Activated naive CD8-positive, alpha-beta T cell treated with anti-CD3 and anti-CD28 coated beads for 36 hours (primary cell): ENCODE measurements around the gene CMC2. TPM values are rescaled to one million over a fixed set of nuclear protein-coding genes. Genes with fewer than 3 reads are reported as not detected.

Source experiments
- DNase-seq: peaks from one replicate; pipeline ENCODE4 v3.0.0; 2021
- H3K27ac Mint-ChIP-seq: one replicate; pipeline ENCODE4 v1.8.0; 2022; ENCODE audit warnings: mild to moderate bottlenecking, moderate library complexity, mixed read lengths
- H3K27me3 Mint-ChIP-seq: one replicate; pipeline ENCODE4 v1.8.0; 2022; ENCODE audit warnings: mild to moderate bottlenecking, mixed read lengths
- H3K36me3 Mint-ChIP-seq: one replicate; pipeline ENCODE4 v1.8.0; 2021; ENCODE audit warnings: mild to moderate bottlenecking, mixed read lengths
- H3K4me1 Mint-ChIP-seq: one replicate; pipeline ENCODE4 v1.8.0; 2021; ENCODE audit warnings: mixed read lengths
- H3K4me3 Mint-ChIP-seq: one replicate; pipeline ENCODE4 v1.8.0; 2022; ENCODE audit warnings: mild to moderate bottlenecking, moderate library complexity, mixed read lengths
- H3K9me3 Mint-ChIP-seq: one replicate; pipeline ENCODE4 v1.8.0; 2022; ENCODE audit warnings: mixed read lengths
- total RNA-seq, 2 experiments: library from RNA; stranded (reverse); gene quantifications; one replicate each; pipeline ENCODE4 v1.2.3, GENCODE V29; 2021

Gene CMC2
- total RNA-seq, 2 experiments from 2014 or later = 126 to 131 TPM

GRCh38 chr16:80938004-80938878, 68.4 kb downstream of the CMC2 start:
- H3K27me3 Mint-ChIP-seq = peaks cover 30% of the 10 kb centered on the region
- no peaks in the 10 kb centered on the region for H3K4me1 Mint-ChIP-seq
- H3K4me3 Mint-ChIP-seq = no peak overlapping the region
- no peak overlapping the region for H3K27ac Mint-ChIP-seq
- no peaks in the 10 kb centered on the region for H3K9me3 Mint-ChIP-seq
- peaks cover 2% of the 10 kb centered on the region for H3K36me3 Mint-ChIP-seq
- no peak for DNase-seq

- DNase-seq = no peak
- peaks cover 44% of the 10 kb centered on the region for H3K27me3 Mint-ChIP-seq
- H3K27ac Mint-ChIP-seq = no peak overlapping the region
- no peak overlapping the region for H3K4me3 Mint-ChIP-seq
- no peaks in the 10 kb centered on the region for H3K36me3 Mint-ChIP-seq
- peaks cover 6% of the 10 kb centered on the region for H3K4me1 Mint-ChIP-seq
- no peaks in the 10 kb centered on the region for H3K9me3 Mint-ChIP-seq
Observed at GRCh38 chr16:80936410-80936809, 70.3 kb downstream of the CMC2 start.

GRCh38 chr16:80935691-80936090, 71.0 kb downstream of the CMC2 start:
- Mint-ChIP-seq H3K4me3 (no peak overlapping the region), H3K4me1 (peaks cover 6% of the 10 kb centered on the region), H3K27me3 (peaks cover 50% of the 10 kb centered on the region), H3K9me3 (no peaks in the 10 kb centered on the region), H3K36me3 (no peaks in the 10 kb centered on the region), H3K27ac (no peak overlapping the region)
- no peak for DNase-seq

- peaks cover 65% of the 10 kb centered on the region for H3K27me3 Mint-ChIP-seq
- H3K4me1 Mint-ChIP-seq = peaks cover 6% of the 10 kb centered on the region
- no peaks in the 10 kb centered on the region for H3K36me3 Mint-ChIP-seq
Observed at GRCh38 chr16:80932708-80933095, 74.0 kb downstream of the CMC2 start.

DNA sequence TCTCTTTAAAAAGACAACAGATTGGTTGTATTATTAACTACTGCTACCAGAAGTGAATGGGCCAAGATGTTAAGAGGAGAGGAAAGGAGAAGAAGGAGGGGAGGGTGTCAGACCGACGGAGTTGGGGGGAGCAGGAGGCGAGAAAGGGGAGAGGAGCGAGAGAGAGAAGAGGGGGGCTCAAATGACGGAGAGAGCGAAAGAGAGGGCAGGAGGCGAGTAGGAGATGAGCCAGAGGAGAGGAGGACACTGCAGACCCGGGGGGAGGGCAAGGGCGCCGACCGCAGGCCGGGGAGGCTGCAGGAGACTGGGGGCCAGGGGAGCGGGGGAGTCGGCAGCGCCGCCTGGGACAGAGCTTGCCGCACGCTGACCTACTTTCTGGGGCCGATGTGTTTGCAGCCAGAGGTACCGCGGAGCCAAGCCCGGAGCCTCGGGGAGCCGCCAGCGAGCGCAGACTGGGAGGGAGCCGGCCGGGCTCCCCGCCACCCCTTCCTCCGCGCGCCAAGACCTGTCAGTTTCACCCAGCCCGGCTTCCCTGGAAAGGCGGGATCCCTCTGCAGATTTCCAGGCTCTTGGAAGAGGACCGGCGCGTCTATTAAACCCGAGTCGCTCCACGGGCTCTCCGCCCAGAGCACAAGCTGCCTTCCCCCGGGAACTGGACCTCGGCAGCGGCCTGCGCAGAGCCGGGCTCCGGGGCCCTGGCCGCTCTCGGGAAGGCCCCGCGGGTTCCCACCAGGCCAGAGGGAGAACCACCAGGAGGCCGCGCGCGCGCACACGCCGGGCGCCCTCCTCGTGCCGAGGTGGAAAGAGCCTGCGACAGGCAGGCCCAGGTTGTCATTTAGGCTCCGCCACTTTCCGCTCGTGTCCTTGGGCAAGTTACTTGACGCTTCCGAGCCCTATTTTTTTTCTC, 74.6 kb downstream of the CMC2 start:
- peak; percentile 27 for DNase-seq
- peak overlapping the region; percentile 61 for H3K4me3 Mint-ChIP-seq
- no peaks in the 10 kb centered on the region for H3K36me3 Mint-ChIP-seq
- H3K27ac Mint-ChIP-seq = no peak overlapping the region
- peaks cover 65% of the 10 kb centered on the region for H3K27me3 Mint-ChIP-seq
- peaks cover 6% of the 10 kb centered on the region for H3K4me1 Mint-ChIP-seq
- H3K9me3 Mint-ChIP-seq = no peaks in the 10 kb centered on the region

More at GRCh38 chr16:80932708-80933095, 74.0 kb downstream of the CMC2 start:
- Mint-ChIP-seq H3K4me3 (peak overlapping the region; percentile 61), H3K9me3 (no peaks in the 10 kb centered on the region), H3K27ac (no peak overlapping the region)
- DNase-seq = no peak

GRCh38 chr16:80924372-80924978, 82.2 kb downstream of the CMC2 start:
- H3K27me3 Mint-ChIP-seq = peaks cover 14% of the 10 kb centered on the region
- peaks cover 6% of the 10 kb centered on the region for H3K4me1 Mint-ChIP-seq
- DNase-seq = peak; percentile 48
- H3K36me3 Mint-ChIP-seq = no peaks in the 10 kb centered on the region
- H3K9me3 Mint-ChIP-seq = no peaks in the 10 kb centered on the region
- H3K4me3 Mint-ChIP-seq = no peak overlapping the region
- no peak overlapping the region for H3K27ac Mint-ChIP-seq

GRCh38 chr16:80923356-80923755, 83.3 kb downstream of the CMC2 start:
- DNase-seq = no peak
- Mint-ChIP-seq H3K4me3 (no peak overlapping the region), H3K36me3 (no peaks in the 10 kb centered on the region), H3K4me1 (peaks cover 6% of the 10 kb centered on the region), H3K9me3 (no peaks in the 10 kb centered on the region), H3K27me3 (peaks cover 9% of the 10 kb centered on the region), H3K27ac (no peak overlapping the region)

Other genes starting within 250 kb of the CMC2 start
- gene CDYL2, start 202.3 kb downstream of the CMC2 start, total RNA-seq = 1 to 10 TPM; 7.4 to 9.7 TPM
- gene CENPN, start 329 bp upstream of the CMC2 start, total RNA-seq = 10 to 100 TPM; 62.5 to 70.3 TPM
- 10 to 100 TPM; 24.5 to 27.7 TPM for gene ATMIN, start 29.0 kb upstream of the CMC2 start, total RNA-seq
- gene C16orf46, start 70.4 kb upstream of the CMC2 start, total RNA-seq = under 1 TPM; 0.36 to 0.39 TPM
- 10 to 100 TPM; 31.7 to 33.6 TPM for gene GCSH, start 89.5 kb upstream of the CMC2 start, total RNA-seq
- gene BCO1, start 231.8 kb upstream of the CMC2 start, total RNA-seq = not detected